ENCODE results near the gene SPTAN1.

- no peak for TF ChIP-seq CTCF (conservative IDR thresholded peaks at IDR 0.05)
- no peak for TF ChIP-seq ZFX (IDR thresholded peaks at IDR 0.05)
Observed at GRCh38 chr9:128636024-128636390, 83.6 kb downstream of the SPTAN1 start.
